ENCODE results near the gene SF3B4.

The SF3B4 gene

DNA sequence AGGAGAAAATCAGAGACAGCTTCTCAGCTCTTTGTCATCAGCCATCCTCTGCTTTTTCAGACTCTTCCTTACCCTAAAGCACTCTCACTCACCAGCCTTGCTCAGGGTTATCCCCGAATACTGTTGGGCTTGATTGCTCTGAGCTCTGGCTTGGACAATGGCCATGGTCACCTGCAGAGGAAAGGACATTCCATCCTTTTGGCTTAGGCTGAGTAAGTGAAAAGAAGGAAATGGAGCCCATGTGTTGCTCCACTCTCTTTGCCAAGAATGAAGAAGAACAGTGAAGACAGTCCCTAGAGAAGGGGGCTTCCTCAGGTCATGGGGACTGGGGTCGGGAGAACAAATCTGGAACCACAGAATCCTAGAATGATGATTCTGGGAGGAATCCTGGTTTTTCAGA lies 6.8 kb upstream of the SF3B4 start:
- Histone ChIP-seq H3K27ac (ENCODE audit: low read depth, low read length) (no peak overlapping the region), H3K27me3 (ENCODE audit: insufficient read depth, low read length) (no peaks in the 10 kb centered on the region)

DNA sequence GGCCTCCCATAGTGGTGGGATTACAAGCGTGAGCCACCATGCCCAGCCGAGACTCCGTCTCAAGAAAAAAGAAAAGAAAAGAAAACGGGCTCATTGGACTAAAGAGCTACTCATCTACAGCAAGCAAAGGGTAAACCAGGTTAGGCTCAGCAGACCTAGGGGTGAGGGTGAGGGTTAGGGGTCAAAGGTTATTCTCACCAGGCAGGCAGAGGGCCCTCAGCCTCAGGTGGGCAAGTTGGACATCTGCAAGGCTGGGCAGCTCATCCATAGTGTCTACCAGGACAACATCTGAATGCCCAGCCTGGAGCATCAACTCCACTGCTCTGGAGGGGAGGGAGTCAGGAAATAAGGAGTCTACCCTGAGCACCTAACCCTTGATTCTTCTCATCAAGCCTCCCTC lies 5.6 kb upstream of the SF3B4 start:
- Histone ChIP-seq H3K4me1 (ENCODE audit: control insufficient read depth, insufficient read depth, low read length, unreplicated experiment) (peaks cover 44% of the 10 kb centered on the region), H3K36me3 (ENCODE audit: insufficient read depth, low read length) (no peaks in the 10 kb centered on the region; the same call in 1 of the 2 replicates), H3K79me2 (ENCODE audit: control insufficient read depth, insufficient read depth, low read length, unreplicated experiment) (peaks cover 11% of the 10 kb centered on the region), H3K4me3 (ENCODE audit: low read depth, low read length) (no peak overlapping the region), H3K27ac (ENCODE audit: low read depth, low read length) (no peak overlapping the region), H2AFZ (ENCODE audit: low read length, unreplicated experiment) (no peak overlapping the region), H3K27me3 (ENCODE audit: insufficient read depth, low read length) (no peaks in the 10 kb centered on the region)

More for the DNA sequence above, 6.8 kb upstream of the SF3B4 start:
- H3K36me3 ChIP-seq (ENCODE audit: insufficient read depth, low read length): no peaks in the 10 kb centered on the region; the same call in 1 of the 2 replicates
- H3K4me1 ChIP-seq (ENCODE audit: control insufficient read depth, insufficient read depth, low read length, unreplicated experiment): peaks cover 46% of the 10 kb centered on the region
- H3K4me3 ChIP-seq (ENCODE audit: low read depth, low read length): no peak overlapping the region
- H3K79me2 ChIP-seq (ENCODE audit: control insufficient read depth, insufficient read depth, low read length, unreplicated experiment): peaks cover 11% of the 10 kb centered on the region
- no peak overlapping the region for H2AFZ ChIP-seq (ENCODE audit: low read length, unreplicated experiment)

DNA sequence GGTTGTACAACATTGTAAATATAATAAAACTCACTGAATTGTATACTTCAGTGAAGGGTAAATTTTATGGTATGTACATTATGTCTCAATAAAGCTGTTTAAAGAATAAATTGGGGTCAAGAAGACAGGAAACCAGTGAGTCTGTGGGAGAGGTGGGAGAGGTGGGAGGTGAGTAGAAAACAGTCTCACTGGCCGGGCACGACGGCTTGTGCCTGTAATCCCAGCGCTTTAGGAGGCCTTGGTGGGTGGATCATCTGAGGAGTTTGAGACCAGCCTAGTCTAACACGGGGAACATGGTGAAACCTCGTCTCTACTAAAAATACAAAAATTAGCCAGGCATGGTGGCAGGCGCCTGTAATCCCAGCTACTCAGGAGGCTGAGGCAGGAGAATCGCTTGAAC lies 4.9 kb upstream of the SF3B4 start:
- no peak overlapping the region for H3K27ac ChIP-seq (ENCODE audit: low read depth, low read length)
- peaks cover 12% of the 10 kb centered on the region for H3K79me2 ChIP-seq (ENCODE audit: control insufficient read depth, insufficient read depth, low read length, unreplicated experiment)
- no peak overlapping the region for H3K4me3 ChIP-seq (ENCODE audit: low read depth, low read length)
- H3K36me3 ChIP-seq (ENCODE audit: insufficient read depth, low read length): no peaks in the 10 kb centered on the region; the same call in 1 of the 2 replicates
- H2AFZ ChIP-seq (ENCODE audit: low read length, unreplicated experiment): no peak overlapping the region
- H3K27me3 ChIP-seq (ENCODE audit: insufficient read depth, low read length): no peaks in the 10 kb centered on the region
- H3K4me1 ChIP-seq (ENCODE audit: control insufficient read depth, insufficient read depth, low read length, unreplicated experiment): peaks cover 38% of the 10 kb centered on the region

DNA sequence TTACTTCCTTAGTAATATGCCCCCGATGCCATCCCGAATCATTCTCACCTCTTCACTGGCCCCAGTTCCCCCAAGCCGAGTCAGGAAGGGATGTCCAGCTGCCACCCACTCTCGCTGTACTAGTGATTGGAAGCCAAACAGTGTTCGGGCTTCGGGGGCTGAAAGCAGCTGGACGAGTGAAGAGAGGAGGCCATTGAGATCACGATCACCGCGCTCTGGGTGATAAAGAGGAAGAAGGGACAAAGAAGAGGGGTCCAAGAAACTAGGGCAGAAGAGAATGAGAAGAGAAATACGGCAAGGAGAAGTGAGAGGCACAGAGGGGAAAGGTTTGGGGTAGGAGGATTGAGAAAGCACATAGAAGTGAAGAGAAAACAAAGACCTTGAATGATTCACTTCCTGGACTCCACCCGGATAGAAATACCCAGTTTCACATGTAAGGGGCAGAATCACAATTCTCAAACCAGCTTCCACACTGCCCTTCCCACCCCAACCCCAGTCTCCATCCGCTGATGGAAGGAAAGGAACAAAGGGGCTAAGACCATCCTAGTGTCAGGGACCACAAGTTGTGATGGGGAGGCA lies 3.7 kb upstream of the SF3B4 start:
- H3K4me1 ChIP-seq (ENCODE audit: control insufficient read depth, insufficient read depth, low read length, unreplicated experiment): peaks cover 37% of the 10 kb centered on the region
- H3K27me3 ChIP-seq (ENCODE audit: insufficient read depth, low read length): no peaks in the 10 kb centered on the region
- peak overlapping the region; percentile 62 for H3K27ac ChIP-seq (ENCODE audit: low read depth, low read length)
- peaks cover 21% of the 10 kb centered on the region for H3K79me2 ChIP-seq (ENCODE audit: control insufficient read depth, insufficient read depth, low read length, unreplicated experiment)
- peaks cover 7% of the 10 kb centered on the region; the same call in 1 of the 2 replicates for H3K36me3 ChIP-seq (ENCODE audit: insufficient read depth, low read length)
- H2AFZ ChIP-seq (ENCODE audit: low read length, unreplicated experiment): no peak overlapping the region
- peak overlapping the region; percentile 24; the same call in 1 of the 2 replicates for H3K4me3 ChIP-seq (ENCODE audit: low read depth, low read length)

DNA sequence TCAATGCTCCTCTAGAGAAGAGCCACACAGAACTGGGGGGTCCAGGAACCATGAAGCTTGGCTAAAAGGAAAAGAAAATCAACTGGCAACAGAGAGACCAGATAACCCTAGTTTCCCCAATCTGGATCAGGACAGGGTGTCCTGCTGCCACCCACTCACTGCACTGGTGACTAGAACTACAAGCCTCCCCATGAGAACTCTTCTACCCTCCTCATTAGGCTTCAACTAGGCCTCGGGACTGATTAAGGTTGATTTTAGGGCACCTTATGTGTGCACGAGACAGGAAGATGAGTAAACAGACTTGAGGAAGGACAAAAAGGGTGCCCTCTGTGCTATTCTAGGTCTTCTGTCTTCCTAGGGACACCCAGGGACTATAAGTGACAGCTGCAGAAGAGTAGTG lies 2.3 kb upstream of the SF3B4 start:
- H3K4me3 ChIP-seq (ENCODE audit: low read depth, low read length): no peak overlapping the region
- no peak overlapping the region for H2AFZ ChIP-seq (ENCODE audit: low read length, unreplicated experiment)
- peaks cover 42% of the 10 kb centered on the region for H3K4me1 ChIP-seq (ENCODE audit: control insufficient read depth, insufficient read depth, low read length, unreplicated experiment)
- peaks cover 21% of the 10 kb centered on the region for H3K36me3 ChIP-seq (ENCODE audit: insufficient read depth, low read length)
- no peak overlapping the region for H3K27ac ChIP-seq (ENCODE audit: low read depth, low read length)
- no peaks in the 10 kb centered on the region for H3K27me3 ChIP-seq (ENCODE audit: insufficient read depth, low read length)
- H3K79me2 ChIP-seq (ENCODE audit: control insufficient read depth, insufficient read depth, low read length, unreplicated experiment): peaks cover 27% of the 10 kb centered on the region

DNA sequence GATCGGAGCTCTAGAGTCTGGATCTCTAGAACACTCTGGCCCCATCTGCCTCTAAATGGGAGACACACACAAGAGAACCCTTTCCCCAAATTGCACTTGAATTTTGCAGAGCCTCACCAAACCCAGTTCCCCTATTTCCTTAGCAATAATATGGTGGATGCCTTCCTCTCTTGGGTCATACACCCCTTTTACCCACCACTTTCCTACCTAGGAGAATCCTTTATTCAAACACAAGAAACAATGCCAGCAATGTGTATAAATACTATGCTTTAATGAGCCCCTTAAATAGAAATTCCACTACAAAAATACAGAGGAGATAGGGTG lies 760 bp upstream of the SF3B4 start:
- Histone ChIP-seq H3K27ac (ENCODE audit: low read depth, low read length) (peak overlapping the region; percentile 82), H3K4me3 (ENCODE audit: low read depth, low read length) (peak overlapping the region; percentile 98), H3K36me3 (ENCODE audit: insufficient read depth, low read length) (peaks cover 31% of the 10 kb centered on the region), H3K27me3 (ENCODE audit: insufficient read depth, low read length) (no peaks in the 10 kb centered on the region), H2AFZ (ENCODE audit: low read length, unreplicated experiment) (peak overlapping the region; percentile 33), H3K79me2 (ENCODE audit: control insufficient read depth, insufficient read depth, low read length, unreplicated experiment) (peaks cover 32% of the 10 kb centered on the region), H3K4me1 (ENCODE audit: control insufficient read depth, insufficient read depth, low read length, unreplicated experiment) (peaks cover 46% of the 10 kb centered on the region)

DNA sequence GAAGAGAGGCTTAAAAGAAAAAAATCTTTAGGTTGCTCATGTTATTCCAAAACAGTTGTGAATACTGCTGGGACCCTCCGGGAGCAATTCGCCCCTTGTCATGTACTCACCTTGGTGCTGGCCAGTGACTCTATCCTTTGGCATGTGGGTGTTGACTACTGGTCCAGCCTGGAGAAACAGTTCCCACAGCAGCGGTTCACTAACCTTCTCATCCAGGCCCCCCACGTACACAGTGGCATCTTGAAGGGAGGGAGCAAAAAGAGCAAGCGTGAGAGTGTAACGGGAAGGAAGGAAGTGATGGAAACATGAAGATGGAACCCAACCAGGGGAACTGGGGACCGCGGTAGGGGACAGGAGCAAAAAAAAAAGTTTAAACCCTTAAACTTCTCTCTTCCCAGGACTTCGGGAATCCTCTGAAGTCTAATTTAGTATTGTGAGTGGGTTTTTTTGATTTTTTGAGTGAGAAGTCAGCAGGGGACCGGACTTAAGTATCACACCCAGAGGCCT lies 494 bp downstream of the SF3B4 start:
- peaks cover 39% of the 10 kb centered on the region for H3K36me3 ChIP-seq (ENCODE audit: insufficient read depth, low read length)
- H2AFZ ChIP-seq (ENCODE audit: low read length, unreplicated experiment): peak overlapping the region; percentile 71
- H3K4me1 ChIP-seq (ENCODE audit: control insufficient read depth, insufficient read depth, low read length, unreplicated experiment): peaks cover 46% of the 10 kb centered on the region
- H3K27me3 ChIP-seq (ENCODE audit: insufficient read depth, low read length): no peaks in the 10 kb centered on the region
- peak overlapping the region; percentile 82 for H3K27ac ChIP-seq (ENCODE audit: low read depth, low read length)
- H3K4me3 ChIP-seq (ENCODE audit: low read depth, low read length): peak overlapping the region; percentile 98
- H3K79me2 ChIP-seq (ENCODE audit: control insufficient read depth, insufficient read depth, low read length, unreplicated experiment): peaks cover 32% of the 10 kb centered on the region

DNA sequence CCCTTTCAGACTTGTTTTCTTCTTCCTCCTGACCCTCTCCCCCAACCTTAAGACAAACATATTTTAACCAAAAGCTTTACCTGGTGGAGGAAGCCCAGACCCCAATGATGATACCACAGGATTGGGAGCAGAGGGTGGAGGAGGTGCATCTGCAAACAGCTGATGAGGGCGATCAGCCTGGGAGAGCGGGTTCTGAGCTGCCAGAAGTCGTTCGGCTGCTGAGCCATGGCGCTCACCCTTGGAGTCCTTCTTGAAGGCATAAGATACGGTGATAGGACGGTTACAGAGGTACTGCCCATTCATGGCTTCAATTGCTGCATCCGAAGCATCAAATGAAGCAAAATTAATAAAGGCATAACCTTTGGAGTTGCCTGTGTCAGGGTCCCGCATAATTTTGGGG lies 1.3 kb downstream of the SF3B4 start:
- H3K27ac ChIP-seq (ENCODE audit: low read depth, low read length): no peak overlapping the region
- H3K27me3 ChIP-seq (ENCODE audit: insufficient read depth, low read length): no peaks in the 10 kb centered on the region
- peak overlapping the region; percentile 98 for H3K4me3 ChIP-seq (ENCODE audit: low read depth, low read length)
- H3K36me3 ChIP-seq (ENCODE audit: insufficient read depth, low read length): peaks cover 42% of the 10 kb centered on the region
- H2AFZ ChIP-seq (ENCODE audit: low read length, unreplicated experiment): no peak overlapping the region
- peaks cover 41% of the 10 kb centered on the region for H3K4me1 ChIP-seq (ENCODE audit: control insufficient read depth, insufficient read depth, low read length, unreplicated experiment)
- H3K79me2 ChIP-seq (ENCODE audit: control insufficient read depth, insufficient read depth, low read length, unreplicated experiment): peaks cover 32% of the 10 kb centered on the region

DNA sequence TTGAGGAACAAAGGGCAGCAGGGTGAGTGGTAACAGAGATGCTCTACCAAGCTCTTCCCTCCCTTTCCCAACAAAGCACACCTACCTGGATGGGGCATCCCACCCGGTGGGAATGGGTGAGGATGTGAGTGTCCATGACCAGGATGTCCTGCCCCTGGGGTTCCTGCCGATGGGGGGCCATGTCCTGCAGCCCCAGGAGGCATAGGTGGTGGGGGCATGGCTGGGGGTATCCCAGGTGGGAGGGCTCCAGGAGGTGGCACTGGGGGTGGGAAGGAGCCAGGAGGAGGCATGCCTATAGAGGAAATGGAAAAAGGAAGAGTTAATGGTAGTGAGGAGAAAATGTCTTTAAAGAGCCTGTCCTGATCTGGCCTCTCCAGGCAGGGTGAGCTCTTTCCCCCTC lies 1.9 kb downstream of the SF3B4 start:
- Histone ChIP-seq H3K27me3 (ENCODE audit: insufficient read depth, low read length) (no peaks in the 10 kb centered on the region), H3K4me3 (ENCODE audit: low read depth, low read length) (peak overlapping the region; percentile 98), H3K79me2 (ENCODE audit: control insufficient read depth, insufficient read depth, low read length, unreplicated experiment) (peaks cover 32% of the 10 kb centered on the region), H2AFZ (ENCODE audit: low read length, unreplicated experiment) (no peak overlapping the region), H3K36me3 (ENCODE audit: insufficient read depth, low read length) (peaks cover 42% of the 10 kb centered on the region), H3K27ac (ENCODE audit: low read depth, low read length) (no peak overlapping the region), H3K4me1 (ENCODE audit: control insufficient read depth, insufficient read depth, low read length, unreplicated experiment) (peaks cover 35% of the 10 kb centered on the region)

DNA sequence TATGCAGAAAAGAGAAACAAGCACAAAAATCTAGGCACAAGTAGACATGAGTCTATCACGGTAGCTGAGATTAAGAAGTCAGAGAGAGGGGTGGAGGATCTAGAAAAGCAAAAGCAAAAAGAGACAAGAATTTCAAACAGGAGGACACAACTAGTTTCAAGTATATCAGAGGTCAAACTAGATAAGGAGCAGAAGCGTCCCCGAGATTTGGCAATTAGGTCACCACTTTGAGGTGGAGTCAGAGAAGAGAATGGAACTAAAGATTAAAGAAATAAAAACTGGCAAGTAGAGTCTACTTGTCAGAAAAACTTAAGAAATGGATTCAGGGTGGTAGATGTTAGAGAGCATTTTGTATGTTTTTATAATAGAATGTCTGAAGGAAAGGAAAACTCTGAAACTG lies 2.3 kb downstream of the SF3B4 start:
- Histone ChIP-seq H3K4me1 (ENCODE audit: control insufficient read depth, insufficient read depth, low read length, unreplicated experiment) (peaks cover 33% of the 10 kb centered on the region), H2AFZ (ENCODE audit: low read length, unreplicated experiment) (no peak overlapping the region), H3K36me3 (ENCODE audit: insufficient read depth, low read length) (peaks cover 42% of the 10 kb centered on the region), H3K27ac (ENCODE audit: low read depth, low read length) (no peak overlapping the region), H3K4me3 (ENCODE audit: low read depth, low read length) (peak overlapping the region; percentile 98), H3K27me3 (ENCODE audit: insufficient read depth, low read length) (no peaks in the 10 kb centered on the region), H3K79me2 (ENCODE audit: control insufficient read depth, insufficient read depth, low read length, unreplicated experiment) (peaks cover 32% of the 10 kb centered on the region)

DNA sequence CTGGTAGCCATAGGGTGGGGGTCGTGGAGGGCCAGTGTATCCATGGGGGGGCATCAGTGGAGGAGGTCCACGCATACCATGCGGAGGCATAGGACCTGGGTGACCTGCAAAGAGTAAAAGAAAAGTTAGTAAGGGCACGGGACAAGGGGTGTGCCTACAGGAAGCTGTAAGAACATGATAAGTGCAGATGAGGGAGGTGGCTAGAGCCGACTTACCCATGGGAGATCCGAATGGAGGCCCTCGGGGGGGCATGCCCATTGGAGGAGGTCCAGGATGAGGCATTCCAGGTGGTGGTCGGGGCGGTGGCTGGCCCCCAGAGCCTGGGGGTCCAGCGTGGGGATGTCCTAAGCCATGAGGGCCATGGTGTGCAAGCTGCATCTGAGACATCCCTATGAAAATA lies 4.0 kb downstream of the SF3B4 start:
- Histone ChIP-seq H3K36me3 (ENCODE audit: insufficient read depth, low read length) (peaks cover 42% of the 10 kb centered on the region), H3K27ac (ENCODE audit: low read depth, low read length) (no peak overlapping the region), H3K27me3 (ENCODE audit: insufficient read depth, low read length) (no peaks in the 10 kb centered on the region), H3K4me1 (ENCODE audit: control insufficient read depth, insufficient read depth, low read length, unreplicated experiment) (peaks cover 31% of the 10 kb centered on the region), H3K4me3 (ENCODE audit: low read depth, low read length) (no peak overlapping the region), H2AFZ (ENCODE audit: low read length, unreplicated experiment) (no peak overlapping the region), H3K79me2 (ENCODE audit: control insufficient read depth, insufficient read depth, low read length, unreplicated experiment) (peaks cover 32% of the 10 kb centered on the region)

All from ACC112 (cell line).